ENCODE data around the gene PLPPR2. TPM values are rescaled to one million over a fixed set of nuclear protein-coding genes. Genes with fewer than 3 reads are reported as not detected.

The PLPPR2 gene
- total and polyA plus RNA-seq, 4 donors = 30.4 to 215 (median 107) TPM

GRCh38 chr19:11408591-11408990 is 53.4 kb downstream of the PLPPR2 start:
- DNase-seq (ENCODE audit: low read depth in 4 of 6, low spot score in 6 of 6) = no peak
- Histone ChIP-seq H3K27ac (ENCODE audit: low read depth, low read length) (no peak overlapping the region), H3K9me3 (ENCODE audit: control insufficient read depth, insufficient read depth, low read length) (no peaks in the 10 kb centered on the region), H3K27me3 (ENCODE audit: control insufficient read depth, insufficient read depth, low read length) (peaks cover 8% of the 10 kb centered on the region), H3K4me3 (ENCODE audit: low read depth, low read length) (no peak overlapping the region), H3K36me3 (ENCODE audit: control insufficient read depth, insufficient read depth, low read length) (no peaks in the 10 kb centered on the region), H3K4me1 (ENCODE audit: control insufficient read depth, insufficient read depth, low read length) (no peaks in the 10 kb centered on the region)
- no CpG with 5 or more reads among the region's 4 CpGs for WGBS (ENCODE audit: insufficient coverage)

GRCh38 chr19:11410682-11411081 is 55.5 kb downstream of the PLPPR2 start:
- Histone ChIP-seq H3K27me3 (ENCODE audit: control insufficient read depth, insufficient read depth, low read length) (peaks cover 8% of the 10 kb centered on the region), H3K4me3 (ENCODE audit: low read depth, low read length) (no peak overlapping the region), H3K36me3 (ENCODE audit: control insufficient read depth, insufficient read depth, low read length) (no peaks in the 10 kb centered on the region), H3K4me1 (ENCODE audit: control insufficient read depth, insufficient read depth, low read length) (no peaks in the 10 kb centered on the region), H3K27ac (ENCODE audit: low read depth, low read length) (no peak overlapping the region), H3K9me3 (ENCODE audit: control insufficient read depth, insufficient read depth, low read length) (no peaks in the 10 kb centered on the region)
- DNase-seq (ENCODE audit: low read depth in 4 of 6, low spot score in 6 of 6) = no peak
- no CpG with 5 or more reads among the region's 8 CpGs for WGBS (ENCODE audit: insufficient coverage)

- 100% methylated on average over 1 of the region's 2 CpGs for WGBS (ENCODE audit: insufficient coverage)
- H3K27me3 ChIP-seq (ENCODE audit: control insufficient read depth, insufficient read depth, low read length) = peaks cover 30% of the 10 kb centered on the region
- H3K4me1 ChIP-seq (ENCODE audit: control insufficient read depth, insufficient read depth, low read length) = peaks cover 10% of the 10 kb centered on the region
- H3K27ac ChIP-seq (ENCODE audit: low read depth, low read length) = no peak overlapping the region
- H3K36me3 ChIP-seq (ENCODE audit: control insufficient read depth, insufficient read depth, low read length) = no peaks in the 10 kb centered on the region
- DNase-seq (ENCODE audit: low read depth in 4 of 6, low spot score in 6 of 6) = no peak
- H3K4me3 ChIP-seq (ENCODE audit: low read depth, low read length) = no peak overlapping the region
- no peaks in the 10 kb centered on the region for H3K9me3 ChIP-seq (ENCODE audit: control insufficient read depth, insufficient read depth, low read length)
Observed at GRCh38 chr19:11414544-11414943, 59.3 kb downstream of the PLPPR2 start.

Small RNA genes lying within 50 kb of the gene (small RNA-seq; reads per million reads assigned to genes)
- not detected for gene RF00019 (ENCODE audit: low replicate concordance)

Other genes with a start within 250 kb of the PLPPR2 start
- gene SPC24, start 199.7 kb upstream of the PLPPR2 start, total RNA-seq = 10 to 100 TPM; 12.2 to 32.9 TPM
- gene SPC24, start 199.7 kb upstream of the PLPPR2 start, polyA plus RNA-seq (ENCODE audit: insufficient read length in 2 of 2) = 10 to 100 TPM; 14.6 to 20.0 TPM
- gene KANK2, start 157.9 kb upstream of the PLPPR2 start, total RNA-seq = 100 to 1,000 TPM in 1 of 2 donors, 10 to 100 TPM in 1; 56.3 to 270 TPM
- gene KANK2, start 157.9 kb upstream of the PLPPR2 start, polyA plus RNA-seq (ENCODE audit: insufficient read length in 2 of 2) = 100 to 1,000 TPM in 1 of 2 donors, 10 to 100 TPM in 1; 65.9 to 130 TPM
- not detected for gene ANGPTL8, start 115.8 kb upstream of the PLPPR2 start, total RNA-seq
- gene ANGPTL8, start 115.8 kb upstream of the PLPPR2 start, polyA plus RNA-seq (ENCODE audit: insufficient read length in 2 of 2) = 1 to 10 TPM in 1 of 2 donors, under 1 TPM in 1; 0.71 to 2.3 TPM
- 10 to 100 TPM; 16.5 to 42.7 TPM for gene DOCK6, start 92.9 kb upstream of the PLPPR2 start, total RNA-seq
- 10 to 100 TPM; 51.8 to 71.2 TPM for gene DOCK6, start 92.9 kb upstream of the PLPPR2 start, polyA plus RNA-seq (ENCODE audit: insufficient read length in 2 of 2)
- gene TSPAN16, start 59.3 kb upstream of the PLPPR2 start, total RNA-seq = not detected
- under 1 TPM in 1 of 2 donors, not detected in 1; 0.36 TPM for gene TSPAN16, start 59.3 kb upstream of the PLPPR2 start, polyA plus RNA-seq (ENCODE audit: insufficient read length in 2 of 2)
- gene RAB3D, start 15.8 kb upstream of the PLPPR2 start, total RNA-seq = 10 to 100 TPM; 14.2 to 27.0 TPM
- gene RAB3D, start 15.8 kb upstream of the PLPPR2 start, polyA plus RNA-seq (ENCODE audit: insufficient read length in 2 of 2) = 10 to 100 TPM; 13.2 to 17.5 TPM
- 100 to 1,000 TPM in 1 of 2 donors, 10 to 100 TPM in 1; 59.3 to 161 TPM for gene TMEM205, start 9.2 kb upstream of the PLPPR2 start, total RNA-seq
- 100 to 1,000 TPM; 120 to 125 TPM for gene TMEM205, start 9.2 kb upstream of the PLPPR2 start, polyA plus RNA-seq (ENCODE audit: insufficient read length in 2 of 2)
- 10 to 100 TPM; 14.9 to 37.6 TPM for gene CCDC159, start 8.9 kb upstream of the PLPPR2 start, total RNA-seq
- 10 to 100 TPM; 40.4 to 52.2 TPM for gene CCDC159, start 8.9 kb upstream of the PLPPR2 start, polyA plus RNA-seq (ENCODE audit: insufficient read length in 2 of 2)
- 1 to 10 TPM in 1 of 2 donors, under 1 TPM in 1; 0.50 to 2.6 TPM for gene SWSAP1, start 19.2 kb downstream of the PLPPR2 start, total RNA-seq
- 1 to 10 TPM; 2.3 to 2.5 TPM for gene SWSAP1, start 19.2 kb downstream of the PLPPR2 start, polyA plus RNA-seq (ENCODE audit: insufficient read length in 2 of 2)
- 1 to 10 TPM; 4.0 to 6.3 TPM for gene EPOR, start 28.9 kb downstream of the PLPPR2 start, total RNA-seq
- gene EPOR, start 28.9 kb downstream of the PLPPR2 start, polyA plus RNA-seq (ENCODE audit: insufficient read length in 2 of 2) = 1 to 10 TPM; 5.9 to 8.0 TPM
- gene RGL3, start 63.9 kb downstream of the PLPPR2 start, total RNA-seq = 1 to 10 TPM; 1.5 to 4.7 TPM
- 1 to 10 TPM; 8.0 to 9.9 TPM for gene RGL3, start 63.9 kb downstream of the PLPPR2 start, polyA plus RNA-seq (ENCODE audit: insufficient read length in 2 of 2)
- gene ODAD3, start 79.7 kb downstream of the PLPPR2 start, total RNA-seq = 1 to 10 TPM in 1 of 2 donors, under 1 TPM in 1; 0.79 to 5.3 TPM
- 1 to 10 TPM; 5.2 to 7.1 TPM for gene ODAD3, start 79.7 kb downstream of the PLPPR2 start, polyA plus RNA-seq (ENCODE audit: insufficient read length in 2 of 2)
- 100 to 1,000 TPM in 1 of 2 donors, 10 to 100 TPM in 1; 55.9 to 132 TPM for gene PRKCSH, start 80.2 kb downstream of the PLPPR2 start, total RNA-seq
- gene PRKCSH, start 80.2 kb downstream of the PLPPR2 start, polyA plus RNA-seq (ENCODE audit: insufficient read length in 2 of 2) = 100 to 1,000 TPM; 226 to 290 TPM
- 10 to 100 TPM; 25.8 to 69.0 TPM for gene ELAVL3, start 125.6 kb downstream of the PLPPR2 start, total RNA-seq
- gene ELAVL3, start 125.6 kb downstream of the PLPPR2 start, polyA plus RNA-seq (ENCODE audit: insufficient read length in 2 of 2) = 100 to 1,000 TPM; 147 to 153 TPM
- gene ZNF653, start 150.4 kb downstream of the PLPPR2 start, total RNA-seq = 10 to 100 TPM in 1 of 2 donors, 1 to 10 TPM in 1; 5.8 to 10.9 TPM
- 10 to 100 TPM; 21.0 to 21.4 TPM for gene ZNF653, start 150.4 kb downstream of the PLPPR2 start, polyA plus RNA-seq (ENCODE audit: insufficient read length in 2 of 2)
- 10 to 100 TPM; 31.1 to 42.8 TPM for gene ECSIT, start 173.7 kb downstream of the PLPPR2 start, total RNA-seq
- 10 to 100 TPM; 71.0 to 77.8 TPM for gene ECSIT, start 173.7 kb downstream of the PLPPR2 start, polyA plus RNA-seq (ENCODE audit: insufficient read length in 2 of 2)
- gene CNN1, start 183.4 kb downstream of the PLPPR2 start, total RNA-seq = 10 to 100 TPM in 1 of 2 donors, 1 to 10 TPM in 1; 3.7 to 11.2 TPM
- gene CNN1, start 183.4 kb downstream of the PLPPR2 start, polyA plus RNA-seq (ENCODE audit: insufficient read length in 2 of 2) = 1 to 10 TPM; 3.6 to 4.2 TPM
- gene ELOF1, start 203.8 kb downstream of the PLPPR2 start, total RNA-seq = 10 to 100 TPM; 18.3 to 59.7 TPM
- gene ELOF1, start 203.8 kb downstream of the PLPPR2 start, polyA plus RNA-seq (ENCODE audit: insufficient read length in 2 of 2) = 10 to 100 TPM; 75.0 to 79.8 TPM
- gene ACP5, start 222.2 kb downstream of the PLPPR2 start, total RNA-seq = 1 to 10 TPM; 4.4 to 8.0 TPM
- 1 to 10 TPM in 1 of 2 donors, under 1 TPM in 1; 0.70 to 1.5 TPM for gene ACP5, start 222.2 kb downstream of the PLPPR2 start, polyA plus RNA-seq (ENCODE audit: insufficient read length in 2 of 2)
- 10 to 100 TPM; 43.2 to 43.3 TPM for gene ZNF627, start 242.1 kb downstream of the PLPPR2 start, total RNA-seq
- gene ZNF627, start 242.1 kb downstream of the PLPPR2 start, polyA plus RNA-seq (ENCODE audit: insufficient read length in 2 of 2) = 10 to 100 TPM; 30.2 to 32.5 TPM

All from spinal cord (tissue), 10 donors.